ENCODE results near the gene NOC4L. TPM values are rescaled to one million over a fixed set of nuclear protein-coding genes. Genes with fewer than 3 reads are reported as not detected.
"Not testable (repeated sequence)": the region's sequence is repeated elsewhere in the genome, so short reads cannot be mapped to it uniquely, and the experiment has no call there.

The NOC4L gene
- total RNA-seq = 10 to 100 TPM; 54.2 to 59.2 TPM

DNA sequence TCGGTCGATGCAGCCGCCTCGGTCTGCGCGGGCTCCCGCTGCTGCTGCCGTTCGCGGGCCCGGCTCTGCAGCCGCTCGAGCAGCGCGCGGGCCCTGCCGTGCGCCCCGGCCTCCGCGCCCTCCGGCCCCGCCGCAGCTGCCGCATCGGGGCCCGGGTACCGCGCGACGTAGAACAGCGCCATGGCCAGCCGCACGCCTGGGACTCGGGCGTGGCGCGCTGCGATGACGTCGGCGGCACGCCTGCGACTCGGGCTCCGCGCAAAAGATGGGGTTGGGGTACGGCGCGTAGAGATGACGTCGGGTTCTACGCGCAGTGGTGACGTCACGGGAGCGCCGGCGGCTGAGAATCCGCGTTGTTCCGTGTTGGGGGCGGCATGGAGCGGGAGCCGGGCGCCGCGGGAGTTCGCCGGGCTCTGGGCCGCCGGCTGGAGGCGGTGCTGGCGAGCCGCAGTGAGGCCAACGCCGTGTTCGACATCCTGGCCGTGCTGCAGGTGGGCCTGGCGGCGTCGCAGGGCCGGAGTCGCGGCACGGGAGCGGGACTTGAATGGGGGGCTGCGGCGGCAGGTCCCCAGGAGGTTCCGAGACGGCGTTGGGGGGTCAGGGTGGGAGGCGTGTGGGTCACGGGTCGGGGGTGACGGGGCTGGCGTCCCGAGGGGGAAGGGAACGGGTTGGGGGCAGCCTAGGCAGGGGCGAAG, at the start of gene NOC4L, which contains the start of gene DDX51:
NOC4L (plus strand) TSS at position 343 of the 695 bp plus-strand sequence; CDS start at position 375, 32 bp downstream.
DDX51 (minus strand) TSS at position 205 of the 695 bp plus-strand sequence; CDS start at position 182, 23 bp downstream.
- peak; percentile 98 for DNase-seq
- Mint-ChIP-seq H3K9me3 (no peaks in the 10 kb centered on the region), H3K27me3 (no peaks in the 10 kb centered on the region), H3K4me1 (peaks cover 21% of the 10 kb centered on the region), H3K4me3 (peak within 1 kb of the TSS; percentile 94), H3K36me3 (peaks cover 22% of the 10 kb centered on the region), H3K27ac (peak within 1 kb of the TSS; percentile 89)

DNA sequence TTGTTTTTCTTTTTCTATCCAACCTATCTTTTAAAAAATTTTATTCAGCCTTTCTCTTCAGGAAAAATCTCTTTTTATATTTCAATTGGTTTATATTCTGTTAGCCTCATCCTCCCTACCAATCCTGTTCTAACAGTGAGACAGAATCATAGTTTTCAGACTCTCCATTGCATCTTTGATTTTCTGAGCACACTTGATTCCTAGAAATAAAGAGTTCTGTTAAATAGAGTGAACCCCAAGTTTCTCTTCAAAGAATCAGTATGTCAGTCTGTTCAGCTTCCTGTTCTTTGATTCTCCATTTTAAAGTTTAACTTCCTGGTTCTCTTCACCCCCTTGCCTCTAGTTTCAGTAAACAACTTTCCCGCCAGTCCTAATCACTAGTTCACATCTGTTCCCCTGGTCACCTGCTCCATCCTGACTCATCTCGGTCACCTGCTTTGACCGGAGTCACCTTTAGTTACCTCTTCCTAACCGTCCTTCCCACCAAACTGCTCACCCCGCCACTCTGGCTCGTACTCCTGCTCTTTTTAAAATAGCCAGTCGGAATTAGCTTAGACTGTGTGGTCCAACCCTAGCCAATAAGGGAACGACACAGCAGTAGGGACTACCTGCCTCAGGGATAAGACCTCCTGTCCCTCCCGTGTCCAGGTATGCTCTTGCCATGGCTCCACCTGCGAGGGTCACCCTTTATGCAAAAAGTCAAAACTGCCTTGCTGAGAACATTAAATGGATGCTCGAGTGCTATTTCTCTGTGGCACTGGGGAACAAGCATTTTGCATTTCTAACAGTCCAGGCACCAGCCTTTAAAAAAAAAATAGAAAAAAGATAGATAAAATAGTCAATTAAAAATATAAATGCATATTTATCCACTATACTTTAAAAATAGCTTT, 48.5 kb upstream of the NOC4L start:
- H3K27me3 Mint-ChIP-seq = no peaks in the 10 kb centered on the region
- DNase-seq = no peak
- peak overlapping the region; percentile 81 for H3K27ac Mint-ChIP-seq
- H3K36me3 Mint-ChIP-seq = peaks cover 40% of the 10 kb centered on the region
- no peak overlapping the region for H3K4me3 Mint-ChIP-seq
- H3K9me3 Mint-ChIP-seq = peaks cover 11% of the 10 kb centered on the region
- peaks cover 8% of the 10 kb centered on the region for H3K4me1 Mint-ChIP-seq

DNA sequence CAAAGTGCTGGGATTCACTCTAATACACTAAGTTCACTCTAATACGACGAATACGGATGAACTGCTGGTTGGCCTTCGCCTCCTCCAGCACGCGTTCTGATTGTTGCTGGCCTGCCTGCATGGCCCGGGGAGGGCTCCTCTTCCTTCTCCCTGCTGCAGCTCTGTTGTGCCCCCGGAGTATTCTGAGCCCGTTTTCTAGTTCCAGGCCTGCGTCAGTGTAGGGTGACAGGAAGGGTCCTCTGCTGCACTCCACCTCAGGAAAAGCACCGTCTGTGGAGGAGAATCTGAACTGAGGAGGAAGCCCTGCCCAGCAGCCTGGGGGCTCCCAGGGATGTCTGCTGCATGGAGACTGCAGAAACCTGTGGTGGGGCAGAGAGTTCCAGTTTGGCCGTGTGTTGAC, 44.5 kb upstream of the NOC4L start:
- no peak for DNase-seq
- Mint-ChIP-seq H3K27me3 (no peaks in the 10 kb centered on the region), H3K4me3 (no peak overlapping the region), H3K4me1 (peaks cover 8% of the 10 kb centered on the region), H3K9me3 (peaks cover 11% of the 10 kb centered on the region), H3K27ac (no peak overlapping the region), H3K36me3 (peaks cover 36% of the 10 kb centered on the region)

DNA sequence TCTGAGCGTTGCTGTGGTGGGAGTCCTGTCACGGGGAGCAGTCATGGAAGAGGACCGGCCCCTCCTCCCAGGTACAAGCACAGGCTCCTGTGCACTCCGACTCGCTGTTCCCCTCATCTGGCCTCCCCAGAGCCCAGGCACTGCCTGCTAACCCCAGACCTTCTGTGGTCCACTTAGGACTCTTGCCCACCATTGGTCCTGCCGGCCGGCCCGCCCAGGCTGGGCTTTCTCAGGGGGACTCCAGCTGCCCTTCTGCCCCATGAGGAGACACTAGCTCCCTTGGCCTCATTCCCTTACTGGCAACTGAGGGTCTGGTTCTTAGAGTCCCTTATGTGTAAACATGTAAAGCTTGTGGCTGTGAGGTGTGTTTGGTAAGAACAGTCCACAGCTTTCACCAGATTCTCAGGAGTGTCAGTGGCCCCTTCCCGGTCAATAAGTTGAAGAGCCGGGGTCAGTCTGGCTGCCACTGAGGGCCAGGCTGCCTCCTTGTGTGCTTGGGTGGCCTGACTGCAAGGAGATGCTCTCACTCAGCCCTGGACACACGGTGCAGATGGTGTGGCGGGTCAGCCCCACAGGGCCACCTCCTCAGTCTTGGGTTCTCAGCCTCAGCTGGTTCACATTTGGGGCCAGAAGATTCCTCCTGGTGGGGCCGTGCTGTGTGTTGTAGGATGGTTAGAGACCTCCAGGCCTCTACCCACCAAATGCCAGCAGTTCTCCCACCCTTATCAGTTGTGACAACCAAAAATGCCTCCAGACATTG, 43.8 kb upstream of the NOC4L start:
- Mint-ChIP-seq H3K4me3 (no peak overlapping the region), H3K4me1 (peaks cover 7% of the 10 kb centered on the region), H3K9me3 (peaks cover 9% of the 10 kb centered on the region), H3K27ac (no peak overlapping the region), H3K27me3 (no peaks in the 10 kb centered on the region), H3K36me3 (peaks cover 29% of the 10 kb centered on the region)
- no peak for DNase-seq

DNA sequence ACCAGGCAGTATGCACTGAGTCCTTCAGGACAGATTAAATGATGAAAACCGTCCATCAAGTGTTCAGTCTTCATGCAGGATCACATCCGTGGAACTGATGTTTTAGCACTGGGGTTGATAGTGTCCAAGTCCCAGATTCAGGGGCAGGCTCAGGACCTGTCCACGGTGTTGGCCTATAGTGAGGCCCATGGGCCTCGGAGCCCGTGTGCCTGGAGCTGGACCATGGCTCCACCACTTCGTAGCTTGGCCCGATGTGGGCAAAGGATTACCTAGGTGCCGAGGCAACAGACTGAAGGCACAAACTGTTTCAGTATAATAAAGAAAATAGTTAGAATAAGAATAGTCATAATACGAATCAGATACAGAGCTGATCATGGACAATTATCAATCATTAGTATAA, 42.0 kb upstream of the NOC4L start:
- Mint-ChIP-seq H3K9me3 (no peaks in the 10 kb centered on the region), H3K27ac (no peak overlapping the region), H3K27me3 (no peaks in the 10 kb centered on the region), H3K36me3 (peaks cover 14% of the 10 kb centered on the region), H3K4me1 (peaks cover 1% of the 10 kb centered on the region), H3K4me3 (no peak overlapping the region)
- no peak for DNase-seq

DNA sequence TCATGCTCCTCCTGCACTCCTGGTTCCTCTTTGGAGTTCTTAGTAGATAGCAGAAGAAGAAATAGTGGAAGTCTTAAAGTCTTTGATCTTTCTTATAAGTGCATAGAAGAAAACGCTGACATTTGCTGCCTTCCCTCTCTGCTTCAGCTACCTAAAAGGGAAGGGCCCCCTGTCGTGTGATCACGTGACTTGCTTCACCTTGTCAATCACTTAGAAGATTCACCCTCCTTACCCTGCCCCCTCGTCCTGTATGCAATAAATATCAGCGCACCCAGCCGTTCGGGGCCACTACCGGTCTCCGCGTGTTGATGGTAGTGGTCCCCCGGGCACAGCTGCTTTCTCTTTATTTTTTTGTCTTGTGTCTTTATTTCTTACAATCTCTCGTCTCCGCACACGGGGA, 41.2 kb upstream of the NOC4L start:
- H3K36me3 Mint-ChIP-seq, H3K27ac Mint-ChIP-seq, H3K4me1 Mint-ChIP-seq, H3K4me3 Mint-ChIP-seq, H3K9me3 Mint-ChIP-seq, DNase-seq, H3K27me3 Mint-ChIP-seq: not testable (repeated sequence)

DNA sequence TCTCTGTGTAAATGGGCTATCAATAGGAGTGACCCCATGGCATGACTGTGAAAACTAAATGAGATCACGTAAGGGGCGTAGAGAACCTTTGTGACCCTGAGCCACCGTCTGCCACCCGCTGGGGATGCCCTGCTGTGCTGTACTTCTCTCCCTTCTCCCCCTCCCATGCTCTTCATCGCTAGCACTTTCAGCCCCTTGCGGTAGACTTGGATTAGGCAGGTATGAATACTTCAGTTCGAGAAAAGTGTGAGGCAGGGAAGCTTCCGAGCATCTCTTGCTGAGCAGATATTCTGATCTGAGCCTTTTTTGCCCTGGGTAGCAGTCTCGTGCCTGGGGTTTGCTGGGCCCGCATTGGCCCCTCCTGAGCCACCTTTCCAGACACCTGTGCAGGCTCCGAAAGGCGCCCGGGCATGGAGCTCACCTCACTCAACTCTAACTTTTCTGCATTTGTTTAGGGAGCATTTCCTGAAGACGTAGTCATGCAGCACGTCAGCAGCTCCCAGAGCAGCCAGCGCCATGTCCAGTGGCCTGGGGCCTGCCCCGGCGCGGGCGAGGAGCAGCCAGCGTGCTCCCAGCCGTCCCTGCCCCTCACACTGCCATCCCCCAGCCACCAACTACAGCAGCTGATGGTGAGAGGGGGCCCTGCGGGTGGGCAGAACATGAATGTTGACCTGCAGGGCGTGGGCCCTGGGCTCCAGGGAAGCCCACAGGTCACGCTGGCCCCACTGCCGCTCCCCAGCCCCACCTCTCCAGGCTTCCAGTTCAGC, 40.5 kb upstream of the NOC4L start:
- Mint-ChIP-seq H3K4me1 (peaks cover 1% of the 10 kb centered on the region), H3K4me3 (no peak overlapping the region), H3K27ac (no peak overlapping the region), H3K27me3 (no peaks in the 10 kb centered on the region), H3K36me3 (peaks cover 7% of the 10 kb centered on the region), H3K9me3 (no peaks in the 10 kb centered on the region)
- no peak for DNase-seq

DNA sequence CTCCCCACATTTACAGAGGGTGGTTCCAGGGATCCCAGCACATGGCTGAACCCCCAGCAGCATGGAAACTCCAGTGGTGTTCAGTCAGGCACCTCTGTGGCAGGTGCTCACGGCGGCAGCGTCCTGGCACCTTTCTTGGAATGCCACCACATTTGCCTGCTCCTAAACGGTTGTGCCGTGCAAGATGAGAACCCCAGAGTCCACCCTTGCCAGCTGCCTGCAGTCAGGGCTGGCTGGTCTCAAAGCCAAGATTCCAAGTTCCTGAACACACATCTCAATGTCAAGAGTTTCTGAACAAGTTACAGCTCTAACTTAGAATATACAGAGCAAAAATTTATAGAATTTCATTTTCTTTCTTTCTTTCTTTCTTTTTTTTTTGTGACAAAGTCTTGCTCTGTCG, 38.8 kb upstream of the NOC4L start:
- peaks cover 1% of the 10 kb centered on the region for H3K4me1 Mint-ChIP-seq
- H3K27me3 Mint-ChIP-seq = no peaks in the 10 kb centered on the region
- H3K9me3 Mint-ChIP-seq = no peaks in the 10 kb centered on the region
- H3K4me3 Mint-ChIP-seq = no peak overlapping the region
- DNase-seq = no peak
- peaks cover 7% of the 10 kb centered on the region for H3K36me3 Mint-ChIP-seq
- no peak overlapping the region for H3K27ac Mint-ChIP-seq

DNA sequence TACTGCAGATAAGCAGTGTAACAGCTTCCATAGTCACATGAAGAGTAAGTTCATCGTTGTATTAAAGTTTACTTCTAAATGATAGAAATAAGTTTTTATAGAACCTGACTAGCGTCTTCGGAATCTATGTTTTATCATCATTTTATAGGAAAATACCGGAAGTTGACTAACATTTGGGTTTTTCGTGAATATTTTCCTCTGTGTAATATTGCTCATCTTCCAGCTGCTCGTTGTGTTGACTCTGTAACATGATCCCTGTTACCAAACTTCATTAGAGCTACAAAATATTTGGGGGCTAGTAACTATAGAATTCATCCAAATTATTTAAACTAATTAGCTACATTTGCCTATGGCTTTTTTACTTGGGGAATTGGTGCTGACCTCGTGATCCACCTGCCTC, 37.3 kb upstream of the NOC4L start:
- Mint-ChIP-seq H3K9me3 (no peaks in the 10 kb centered on the region), H3K27me3 (no peaks in the 10 kb centered on the region), H3K36me3 (peaks cover 12% of the 10 kb centered on the region), H3K4me1 (peaks cover 1% of the 10 kb centered on the region), H3K4me3 (no peak overlapping the region), H3K27ac (no peak overlapping the region)
- no peak for DNase-seq

DNA sequence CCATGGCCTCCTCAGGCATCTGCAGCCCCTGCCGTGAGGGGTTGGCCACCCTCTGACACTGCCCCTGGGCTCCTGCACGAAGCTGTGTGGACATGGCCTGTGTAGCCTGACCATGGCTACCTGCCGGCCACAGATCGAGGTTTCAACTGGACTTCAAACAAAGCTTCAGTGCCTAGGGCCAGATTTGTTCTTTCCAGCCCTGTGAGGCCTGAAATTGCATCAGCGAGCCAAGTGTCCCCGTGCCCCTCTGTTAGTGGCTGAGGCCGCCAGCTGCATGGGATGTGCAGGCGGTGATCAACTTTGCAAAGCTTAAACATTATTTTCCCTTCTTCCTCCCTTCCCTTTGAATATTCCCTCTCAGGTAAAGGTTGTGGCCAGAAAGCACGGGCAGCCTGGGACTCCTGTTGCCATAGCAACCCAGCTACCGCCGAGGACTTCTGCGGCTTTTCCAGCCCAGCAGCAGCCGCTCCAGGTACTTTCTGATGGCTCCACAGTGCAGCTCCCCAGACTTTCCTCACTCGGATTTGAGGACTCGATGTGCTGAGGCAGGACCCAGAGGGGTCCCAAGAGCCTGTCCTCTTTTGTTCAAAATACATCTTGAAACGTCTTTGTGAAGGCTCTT, 35.9 kb upstream of the NOC4L start:
- peaks cover 1% of the 10 kb centered on the region for H3K4me1 Mint-ChIP-seq
- H3K27ac Mint-ChIP-seq = no peak overlapping the region

DNA sequence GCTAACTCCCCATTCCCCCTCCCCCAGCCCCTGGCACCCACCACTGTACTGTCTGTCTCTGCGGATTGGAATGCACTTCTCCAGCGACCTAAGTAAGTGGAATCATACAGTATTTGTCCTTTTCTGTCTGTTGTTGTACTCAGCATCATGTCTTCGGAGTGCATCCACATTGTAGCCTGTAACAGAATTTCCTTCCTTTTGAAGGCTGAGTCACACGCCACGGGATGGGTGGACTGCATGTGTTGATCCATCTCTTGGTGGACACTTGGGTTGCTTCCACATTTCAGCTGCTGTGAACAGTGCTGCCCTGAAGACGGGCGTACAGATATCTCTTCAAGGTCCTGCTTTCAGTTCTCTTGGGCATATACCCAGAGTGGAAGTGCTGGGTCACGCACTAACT, 34.5 kb upstream of the NOC4L start:
- no peak overlapping the region for H3K4me3 Mint-ChIP-seq
- no peaks in the 10 kb centered on the region for H3K9me3 Mint-ChIP-seq
- DNase-seq = no peak
- peaks cover 12% of the 10 kb centered on the region for H3K36me3 Mint-ChIP-seq
- no peak overlapping the region for H3K27ac Mint-ChIP-seq
- no peaks in the 10 kb centered on the region for H3K27me3 Mint-ChIP-seq
- H3K4me1 Mint-ChIP-seq = peaks cover 1% of the 10 kb centered on the region

More for the DNA sequence above, 35.9 kb upstream of the NOC4L start:
- Mint-ChIP-seq H3K4me3 (no peak overlapping the region), H3K9me3 (no peaks in the 10 kb centered on the region), H3K27me3 (no peaks in the 10 kb centered on the region), H3K36me3 (peaks cover 12% of the 10 kb centered on the region)
- DNase-seq = no peak

DNA sequence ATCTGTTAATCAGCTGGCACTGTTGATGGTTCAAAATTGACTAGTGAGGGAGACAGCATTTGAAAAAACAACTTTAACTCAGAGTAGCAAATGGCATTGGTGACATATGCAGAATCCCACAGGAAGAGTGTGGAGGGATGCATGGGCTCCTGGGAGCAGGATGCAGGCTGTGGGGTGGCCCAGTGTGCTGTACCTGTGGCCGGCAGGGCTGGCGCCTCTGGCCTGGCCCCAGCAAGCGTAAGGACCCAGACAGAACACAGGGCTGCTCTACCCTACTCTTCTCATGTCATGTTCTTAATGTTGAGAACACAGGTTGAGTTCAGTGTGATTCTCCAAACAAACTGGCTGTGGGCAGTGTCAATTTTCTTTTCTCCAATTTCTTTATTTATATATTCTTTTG, 33.6 kb upstream of the NOC4L start:
- Mint-ChIP-seq H3K36me3 (peaks cover 12% of the 10 kb centered on the region), H3K27me3 (no peaks in the 10 kb centered on the region), H3K4me1 (peaks cover 1% of the 10 kb centered on the region), H3K4me3 (no peak overlapping the region), H3K9me3 (no peaks in the 10 kb centered on the region), H3K27ac (no peak overlapping the region)
- DNase-seq = no peak

DNA sequence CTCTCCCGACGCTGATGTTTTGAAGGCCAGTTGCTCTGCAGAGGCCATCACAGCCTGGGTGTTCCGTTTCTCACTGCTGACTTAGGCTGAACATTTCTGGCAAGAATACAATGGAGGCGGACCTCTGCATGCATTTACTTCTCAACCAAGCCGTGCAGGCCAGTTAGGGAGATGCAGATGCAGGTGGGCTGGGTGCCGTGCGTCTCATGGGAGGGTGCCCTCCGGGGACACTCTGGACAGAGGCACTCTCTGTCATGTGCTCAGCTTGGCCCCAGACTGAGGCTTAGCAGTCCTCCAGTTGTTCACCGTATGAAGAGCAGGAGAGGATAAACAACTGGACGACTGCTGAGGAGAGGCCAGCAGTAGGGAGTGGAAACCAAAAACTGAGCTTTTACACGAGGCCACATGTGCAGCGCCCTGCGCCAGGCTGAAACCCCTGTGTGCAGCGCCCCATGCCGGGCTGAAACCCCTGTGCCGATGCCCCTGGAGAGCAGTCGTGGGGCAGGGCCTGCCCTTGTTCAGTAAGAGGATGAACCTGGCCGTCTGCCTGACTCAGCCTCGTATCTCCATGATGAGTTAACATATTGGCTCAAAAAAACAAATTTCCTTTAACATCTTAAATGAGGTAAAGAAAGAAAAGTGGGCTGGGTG, 32.5 kb upstream of the NOC4L start:
- no peak for DNase-seq
- Mint-ChIP-seq H3K4me3 (no peak overlapping the region), H3K4me1 (peaks cover 1% of the 10 kb centered on the region), H3K27ac (no peak overlapping the region), H3K36me3 (peaks cover 12% of the 10 kb centered on the region), H3K27me3 (no peaks in the 10 kb centered on the region), H3K9me3 (no peaks in the 10 kb centered on the region)

DNA sequence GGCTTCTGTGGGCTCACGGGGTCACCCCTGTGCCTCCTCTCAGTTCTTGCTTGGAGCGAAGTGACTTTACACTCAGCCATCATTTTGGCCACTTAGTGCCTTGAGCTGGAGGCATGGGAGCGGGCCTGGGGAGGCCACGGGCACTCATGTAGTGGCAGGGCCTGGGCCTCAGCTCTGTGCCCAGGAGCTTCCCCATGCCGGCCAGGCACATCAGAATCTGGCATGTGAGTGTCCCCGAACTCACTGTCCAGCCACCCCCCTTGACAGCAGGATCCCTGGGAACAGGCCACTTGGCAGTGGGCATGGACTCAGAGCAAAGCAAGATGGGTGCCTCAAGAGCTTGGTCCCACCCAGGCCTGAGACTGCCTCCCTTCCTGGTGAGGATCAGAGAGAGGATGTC, 29.6 kb upstream of the NOC4L start:
- Mint-ChIP-seq H3K27ac (no peak overlapping the region), H3K27me3 (no peaks in the 10 kb centered on the region), H3K9me3 (no peaks in the 10 kb centered on the region), H3K4me1 (no peaks in the 10 kb centered on the region), H3K36me3 (peaks cover 5% of the 10 kb centered on the region), H3K4me3 (no peak overlapping the region)
- DNase-seq = no peak
